ENCODE data around the gene MTUS2. TPM values are rescaled to one million over a fixed set of nuclear protein-coding genes. Genes with fewer than 3 reads are reported as not detected.

The MTUS2 gene
- total and polyA plus RNA-seq, 2 donors from 2014 or later = 0.06 to 0.22 TPM

GRCh38 chr13:29520671-29521070 lies 700.5 kb downstream of the MTUS2 start:
- intact Hi-C loops (cut with DNase I) = no loop called here
- Histone ChIP-seq H3K9me3 (ENCODE audit: control insufficient read depth in 2 of 3, insufficient read depth in 1 of 3, low read length in 3 of 3) (no peaks in the 10 kb centered on the region), H3K4me3 (ENCODE audit: low read length in 3 of 3) (no peak overlapping the region), H3K4me1 (ENCODE audit: control insufficient read depth in 2 of 3, insufficient read depth in 2 of 3, low read depth in 1 of 3, low read length in 3 of 3) (no peaks in the 10 kb centered on the region), H3K27ac (ENCODE audit: low read depth in 2 of 2, low read length in 2 of 2) (no peak overlapping the region), H3K36me3 (ENCODE audit: control insufficient read depth in 2 of 3, insufficient read depth in 3 of 3, low read length in 3 of 3) (no peaks in the 10 kb centered on the region), H3K9ac (ENCODE audit: low read length in 3 of 3) (no peak overlapping the region), H3K27me3 (ENCODE audit: control insufficient read depth, insufficient read depth, low read length) (no peaks in the 10 kb centered on the region)
- FAIRE-seq (no peak), DNase-seq (no peak)
- TF ChIP-seq CTCF (IDR thresholded peaks at IDR 0.05; ENCODE audit: borderline replicate concordance, extremely low read depth, insufficient read depth) = no peak

DNA sequence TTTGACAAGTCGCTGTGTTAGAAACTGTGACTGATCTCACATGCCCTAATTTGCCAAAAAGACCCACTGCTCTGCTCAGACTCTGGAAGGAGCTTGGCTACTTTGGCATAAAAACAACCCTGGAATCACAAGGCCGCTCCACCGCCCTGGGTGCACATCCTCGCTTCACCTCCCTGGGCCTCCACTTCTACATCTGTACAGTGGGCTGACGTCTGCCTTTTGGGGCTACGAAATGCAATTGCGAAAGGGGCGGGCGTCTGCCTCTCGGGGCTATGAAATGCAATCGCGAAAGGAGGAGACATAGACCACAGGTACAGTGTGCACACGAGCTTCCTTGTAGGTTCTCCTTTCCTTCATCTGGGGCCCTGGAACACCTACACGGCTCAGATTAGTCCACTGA lies 701.2 kb downstream of the MTUS2 start:
- FAIRE-seq (no peak), DNase-seq (no peak)
- no peaks in the 10 kb centered on the region for H3K36me3 ChIP-seq (ENCODE audit: control insufficient read depth in 2 of 3, insufficient read depth in 3 of 3, low read length in 3 of 3)

DNA sequence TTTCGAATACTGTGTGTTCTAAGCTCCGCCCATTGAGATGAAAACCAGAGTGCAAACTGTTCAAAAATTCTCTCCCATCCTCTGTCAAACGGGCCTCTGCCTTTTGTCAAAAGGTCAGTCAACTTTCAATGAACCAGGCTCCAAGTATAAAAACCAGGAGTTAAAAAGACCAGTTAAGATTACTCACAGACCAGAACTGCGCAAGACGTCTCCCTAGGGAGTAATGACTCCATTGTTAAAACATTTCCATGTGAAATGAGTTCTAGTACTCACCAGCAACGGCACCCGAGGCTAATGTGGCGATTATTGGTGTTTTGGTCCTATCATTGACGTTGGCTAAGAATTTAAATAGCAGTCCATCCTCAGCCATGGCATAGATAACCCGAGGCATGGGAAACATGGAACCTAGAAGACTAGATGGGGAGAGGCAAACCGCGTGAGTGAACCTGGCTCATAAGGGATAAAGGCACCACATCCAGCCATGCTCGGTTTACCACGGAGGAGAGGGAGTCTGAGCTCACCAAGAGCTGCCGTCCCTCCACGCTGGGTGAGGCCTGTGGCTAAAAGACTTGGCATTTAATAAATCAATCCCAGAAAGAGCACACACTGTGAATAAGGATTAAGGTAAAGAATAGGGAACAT lies 702.0 kb downstream of the MTUS2 start:
- no peak for TF ChIP-seq CTCF (IDR thresholded peaks at IDR 0.05; ENCODE audit: borderline replicate concordance, extremely low read depth, insufficient read depth)
- DNase-seq (no peak), FAIRE-seq (no peak)
- Histone ChIP-seq H3K9me3 (ENCODE audit: control insufficient read depth in 2 of 3, insufficient read depth in 1 of 3, low read length in 3 of 3) (no peaks in the 10 kb centered on the region), H3K36me3 (ENCODE audit: control insufficient read depth in 2 of 3, insufficient read depth in 3 of 3, low read length in 3 of 3) (no peaks in the 10 kb centered on the region), H3K9ac (ENCODE audit: low read length in 3 of 3) (no peak overlapping the region), H3K27me3 (ENCODE audit: control insufficient read depth, insufficient read depth, low read length) (no peaks in the 10 kb centered on the region), H3K27ac (ENCODE audit: low read depth in 2 of 2, low read length in 2 of 2) (no peak overlapping the region), H3K4me3 (ENCODE audit: low read length in 3 of 3) (no peak overlapping the region), H3K4me1 (ENCODE audit: control insufficient read depth in 2 of 3, insufficient read depth in 2 of 3, low read depth in 1 of 3, low read length in 3 of 3) (no peaks in the 10 kb centered on the region)
- intact Hi-C loops (cut with DNase I) = no loop called here

More for the DNA sequence above, 701.2 kb downstream of the MTUS2 start:
- no peaks in the 10 kb centered on the region for H3K4me1 ChIP-seq (ENCODE audit: control insufficient read depth in 2 of 3, insufficient read depth in 2 of 3, low read depth in 1 of 3, low read length in 3 of 3)
- no peaks in the 10 kb centered on the region for H3K27me3 ChIP-seq (ENCODE audit: control insufficient read depth, insufficient read depth, low read length)
- no peak for TF ChIP-seq CTCF (IDR thresholded peaks at IDR 0.05; ENCODE audit: borderline replicate concordance, extremely low read depth, insufficient read depth)
- intact Hi-C loops (cut with DNase I) = no loop called here
- no peak overlapping the region for H3K27ac ChIP-seq (ENCODE audit: low read depth in 2 of 2, low read length in 2 of 2)
- H3K9ac ChIP-seq (ENCODE audit: low read length in 3 of 3) = no peak overlapping the region
- no peak overlapping the region for H3K4me3 ChIP-seq (ENCODE audit: low read length in 3 of 3)
- H3K9me3 ChIP-seq (ENCODE audit: control insufficient read depth in 2 of 3, insufficient read depth in 1 of 3, low read length in 3 of 3) = no peaks in the 10 kb centered on the region

Data from kidney (tissue), 14 donors.